Lower leg skin (tissue), 4 donors: Measurements from ENCODE around the gene ERN1. TPM values are rescaled to one million over a fixed set of nuclear protein-coding genes. Genes with fewer than 3 reads are reported as not detected.

ENCODE experiments used
- DNase-seq, 2 donors: peaks; one replicate each; pipeline ENCODE4 v3.0.0-alpha.2; 2019; ENCODE audit warnings: low spot score in 2 of 2
- H3K4me3 ChIP-seq: fragments of 200-600 bp; sonication (generic); 2 replicates; pipeline ENCODE4 v1.5.1; 2017; ENCODE audit warnings: mild to moderate bottlenecking, low read depth; ENCODE audit not compliant: poor library complexity, severe bottlenecking
- CTCF ChIP-seq, 3 donors: fragments of 450-650 bp; IDR thresholded peaks; one replicate each; pipeline ENCODE4 v1.5.1; 2016; ENCODE audit warnings: antibody characterized with exemption in 3 of 3, mild to moderate bottlenecking in 3 of 3, moderate library complexity in 2 of 3
- POLR2A ChIP-seq, 2 donors: fragments of 450-650 bp; IDR thresholded peaks; one replicate each; pipeline ENCODE4 v1.6.1; 2016 to 2017; ENCODE audit warnings: antibody characterized with exemption in 2 of 2, mild to moderate bottlenecking in 1 of 2, moderate library complexity in 1 of 2
- WGBS, 2 donors: methylation state at CpG; one replicate each; pipeline ENCODE4 v1.1.5; 2018; 5-methylcytosine and 5-hydroxymethylcytosine counted together
- intact Hi-C: fragments of 100-400 bp; cut with DNase I; formaldehyde crosslinking; loops from one replicate; pipeline ENCODE4 v1.15.0; 2023; ENCODE audit warnings: low total_unique reads
- total RNA-seq, 4 donors: library from RNA; depleted of rRNA; stranded (reverse); fragments of >200 nt; gene quantifications; one replicate each; pipeline ENCODE4 v1.1.0, GENCODE V29; 2016

Gene ERN1
- total RNA-seq, 4 donors from 2014 or later: 18.2 to 44.0 (median 22.8) TPM

GRCh38 chr17:64057701-64058263, 72.2 kb downstream of the ERN1 start:
- DNase-seq: no peak
- intact Hi-C loops: no loop called here
- H3K4me3 ChIP-seq: no peak overlapping the region
- WGBS, 2 donors: 96 to 97% methylated on average over 9 of the region's 9 CpGs
- TF ChIP-seq CTCF (IDR thresholded peaks at IDR 0.05) (no peak), POLR2A (IDR thresholded peaks at IDR 0.05) (no peak)

DNA sequence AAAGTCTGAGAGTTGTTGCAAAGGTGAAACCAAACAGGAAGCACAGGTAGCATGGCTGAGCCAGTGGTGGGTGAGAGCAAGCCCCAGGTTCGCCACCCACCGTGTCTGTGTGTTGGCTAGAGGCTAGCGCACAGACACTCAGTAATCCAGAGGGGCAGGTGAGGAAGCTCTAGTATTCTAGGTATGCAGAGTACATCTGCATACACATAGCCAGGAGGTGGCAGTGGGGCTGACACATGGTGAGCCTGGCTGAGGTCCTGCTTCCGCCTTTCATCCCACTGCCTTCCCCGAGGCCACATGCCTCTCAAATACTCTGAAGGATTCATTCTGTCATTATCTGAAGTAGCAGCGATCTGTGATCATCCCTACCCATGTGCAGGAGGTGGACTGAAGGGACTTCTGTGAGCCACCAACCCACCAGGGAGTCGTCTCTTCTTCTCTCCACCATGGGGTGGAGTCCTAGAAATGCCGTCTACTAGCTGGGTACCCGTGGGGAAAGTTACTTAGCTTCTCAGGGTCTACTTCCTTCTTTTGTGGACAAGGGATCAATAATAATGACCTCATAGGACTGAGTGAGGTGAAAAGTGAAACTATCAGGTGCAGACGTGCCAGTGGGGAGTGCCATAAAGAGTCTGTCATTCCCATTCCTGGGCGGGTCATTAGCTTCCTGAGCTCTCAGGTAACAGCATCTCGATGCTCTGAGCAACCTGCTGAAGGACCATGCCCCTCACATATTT, 73.5 kb downstream of the ERN1 start:
- 66 to 69% methylated on average over 12 of the region's 12 CpGs for WGBS, 2 donors
- TF ChIP-seq CTCF (IDR thresholded peaks at IDR 0.05) (no peak), POLR2A (IDR thresholded peaks at IDR 0.05) (no peak)
- intact Hi-C loops: no loop called here
- no peak overlapping the region for H3K4me3 ChIP-seq
- DNase-seq: no peak

- H3K4me3 ChIP-seq: no peak overlapping the region
- no peak for TF ChIP-seq CTCF (IDR thresholded peaks at IDR 0.05)
- intact Hi-C loops: no loop called here
- 93 to 94% methylated on average over 22 of the region's 22 CpGs for WGBS, 2 donors
- no peak for DNase-seq
These were observed 74.5 kb downstream of the ERN1 start for GRCh38 chr17:64055183-64056142.

DNA sequence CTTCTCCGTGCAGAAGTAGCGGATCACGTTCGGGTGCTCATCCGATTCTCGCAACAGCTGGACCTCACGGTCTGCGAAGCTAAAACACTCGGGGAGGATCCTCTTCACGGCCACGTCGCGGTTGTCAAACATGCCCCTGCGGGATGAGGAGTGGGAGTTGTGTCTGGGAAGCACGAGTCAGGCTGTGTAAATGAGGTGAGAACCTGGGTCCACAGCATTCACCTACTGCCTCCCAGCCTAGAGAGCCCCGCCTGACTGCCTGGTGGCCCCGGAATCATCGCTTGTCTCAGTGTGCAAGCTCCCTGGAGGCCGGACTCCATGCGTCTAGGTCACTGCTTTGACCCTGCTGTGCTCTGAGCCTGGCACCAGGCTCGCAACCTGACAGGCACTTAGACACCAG, 75.6 kb downstream of the ERN1 start:
- intact Hi-C loops: no loop called here
- 96% methylated on average over 19 to 21 of the region's 21 CpGs for WGBS, 2 donors
- no peak overlapping the region for H3K4me3 ChIP-seq
- no peak for DNase-seq
- TF ChIP-seq POLR2A (IDR thresholded peaks at IDR 0.05): no peak
- no peak for TF ChIP-seq CTCF (IDR thresholded peaks at IDR 0.05)

GRCh38 chr17:64053101-64053500, 76.8 kb downstream of the ERN1 start:
- intact Hi-C loops: no loop called here
- TF ChIP-seq POLR2A (IDR thresholded peaks at IDR 0.05) (no peak), CTCF (IDR thresholded peaks at IDR 0.05) (no peak)
- H3K4me3 ChIP-seq: no peak overlapping the region
- no peak for DNase-seq
- WGBS, 2 donors: 93 to 95% methylated on average over 10 of the region's 10 CpGs
